Measurements from ENCODE around the gene PRKAG2.
"Not testable (repeated sequence)": the region's sequence is repeated elsewhere in the genome, so short reads cannot be mapped to it uniquely, and the experiment has no call there.

Gene PRKAG2

DNA sequence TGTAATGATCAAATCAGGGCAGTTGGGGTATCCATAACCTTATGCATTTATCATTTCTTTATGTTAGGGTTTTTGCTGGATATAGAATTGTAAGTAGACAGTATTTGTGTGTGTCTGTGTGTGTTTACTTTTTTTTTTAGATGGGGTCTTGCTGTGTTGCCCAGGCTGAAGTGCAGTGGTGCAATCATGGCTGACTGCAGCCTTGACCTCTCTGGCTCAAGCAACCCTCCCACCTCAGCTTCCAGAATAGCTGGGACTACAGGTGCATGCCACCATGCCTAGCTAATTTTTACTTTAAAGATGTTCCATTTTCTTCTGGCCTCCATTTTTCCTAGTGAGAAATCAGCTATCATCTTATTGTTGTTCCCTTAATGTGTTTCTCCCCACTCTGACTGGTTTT is 347.1 kb downstream of the PRKAG2 start:
- no peak for DNase-seq

DNA sequence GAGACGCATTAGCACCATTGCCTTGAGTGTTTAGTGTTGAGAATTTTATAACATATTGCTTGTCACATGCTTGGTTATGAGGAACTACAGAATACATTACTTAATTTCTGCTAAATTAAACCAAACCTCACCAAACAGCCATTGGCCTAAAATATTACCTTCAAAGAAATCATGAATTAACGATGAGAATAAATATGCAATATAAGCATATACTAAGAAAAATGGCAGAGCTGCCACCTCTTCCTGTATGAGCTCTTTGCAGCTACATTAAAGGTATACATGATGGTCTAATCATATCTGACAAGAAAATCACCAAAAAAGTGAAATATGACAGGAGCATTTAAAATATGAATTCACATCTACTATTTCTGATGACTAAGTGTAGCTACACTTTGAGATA is 352.1 kb downstream of the PRKAG2 start:
- no peak for DNase-seq

DNA sequence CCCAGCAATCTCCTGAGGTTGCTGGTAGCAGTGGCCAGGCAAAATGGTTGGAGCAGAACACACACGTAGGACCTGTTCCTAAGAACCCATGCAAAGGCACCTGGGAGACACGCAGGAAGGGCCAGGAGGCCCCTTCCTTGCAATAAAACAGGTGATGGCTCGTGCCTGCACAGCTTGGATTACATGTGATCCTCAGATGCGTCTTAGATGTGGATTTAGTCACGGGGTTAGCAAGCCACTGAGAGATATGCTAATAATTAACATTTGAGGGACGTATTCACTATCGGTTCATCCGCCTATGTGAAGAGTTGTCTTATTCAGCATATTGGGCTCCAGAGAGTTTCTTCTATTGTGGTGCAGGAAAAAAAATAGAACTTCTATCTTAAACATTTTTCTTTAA is 352.6 kb downstream of the PRKAG2 start:
- DNase-seq, result no peak

DNA sequence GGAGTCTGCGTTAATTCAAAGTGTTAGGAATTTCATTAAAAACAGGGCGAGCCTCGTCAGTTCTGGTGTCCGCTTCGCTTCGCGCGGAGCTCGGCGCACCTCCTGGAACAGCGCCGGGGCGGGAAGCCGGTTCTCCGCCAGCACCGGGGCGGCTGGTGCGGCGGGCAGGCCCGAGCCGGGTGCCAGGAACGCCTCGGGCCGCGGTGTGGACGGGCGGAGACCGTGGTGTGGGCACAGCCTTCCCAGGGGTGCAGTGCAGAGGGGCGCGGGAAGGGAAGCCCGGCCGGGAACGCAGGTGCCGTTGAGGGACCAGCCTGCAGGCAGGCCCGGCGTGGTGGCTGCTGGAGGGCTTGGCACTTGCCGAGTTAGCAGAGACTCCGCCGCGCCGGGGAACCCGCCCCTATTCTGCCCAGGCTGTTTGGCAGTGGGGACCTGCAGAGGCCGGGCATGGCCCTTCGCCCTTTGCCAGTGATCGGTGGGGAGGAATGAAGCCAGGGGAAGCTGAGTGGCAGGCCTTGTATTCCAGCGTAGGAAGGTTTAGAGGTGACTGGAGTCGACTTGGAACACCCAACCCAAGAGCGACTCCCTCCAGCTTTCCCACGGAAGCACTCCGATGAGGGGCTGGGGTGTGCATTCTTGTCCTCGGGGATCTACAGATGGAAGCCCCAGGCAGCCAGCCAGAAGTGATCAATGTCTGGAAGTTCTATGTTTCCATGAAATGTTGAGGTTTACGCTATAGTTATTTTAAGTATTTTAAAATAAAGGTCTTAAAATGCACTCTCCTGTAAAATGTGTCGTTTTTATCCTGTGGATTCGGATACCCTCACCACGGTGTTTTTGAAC is 356.3 kb downstream of the PRKAG2 start:
- DNase-seq, result peak; percentile 61

DNA sequence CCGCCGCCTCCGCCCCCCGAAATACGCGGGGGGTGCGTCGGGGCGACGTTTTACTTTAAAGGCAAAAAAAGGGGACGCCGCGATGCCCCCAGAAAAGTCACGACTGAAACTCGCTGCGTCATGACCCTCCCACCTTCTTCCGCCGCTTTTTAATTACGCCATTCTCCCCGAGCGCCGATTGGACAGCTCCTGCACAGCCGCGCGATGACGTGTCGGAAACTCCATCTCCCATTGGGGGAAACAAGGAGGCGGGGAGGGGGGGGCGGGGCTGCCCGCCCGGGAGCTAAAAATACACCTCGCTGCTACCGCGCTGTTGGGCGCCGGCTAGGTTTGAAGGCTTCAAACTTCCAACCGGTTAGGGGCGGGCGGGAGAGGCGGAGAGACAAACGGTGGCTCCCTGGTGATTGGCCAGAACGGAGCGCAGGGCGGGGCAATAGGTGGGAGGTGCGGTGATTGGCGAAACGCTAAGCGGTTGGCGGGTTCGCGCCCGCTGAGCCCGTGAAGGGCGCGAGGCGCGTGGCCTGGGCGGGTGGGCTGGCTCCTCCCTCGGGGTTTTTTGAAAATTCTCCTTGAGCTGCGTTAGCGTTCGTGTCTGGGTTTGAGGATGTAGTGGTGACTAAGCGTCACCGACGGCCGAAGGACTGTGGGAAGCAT is 357.0 kb downstream of the PRKAG2 start, which contains the start of gene RHEB:
RHEB (minus strand) TSS at position 131 of the 654 bp plus-strand sequence. CDS start 384 bp downstream, outside the sequence.
- peak; percentile 97 for DNase-seq

DNA sequence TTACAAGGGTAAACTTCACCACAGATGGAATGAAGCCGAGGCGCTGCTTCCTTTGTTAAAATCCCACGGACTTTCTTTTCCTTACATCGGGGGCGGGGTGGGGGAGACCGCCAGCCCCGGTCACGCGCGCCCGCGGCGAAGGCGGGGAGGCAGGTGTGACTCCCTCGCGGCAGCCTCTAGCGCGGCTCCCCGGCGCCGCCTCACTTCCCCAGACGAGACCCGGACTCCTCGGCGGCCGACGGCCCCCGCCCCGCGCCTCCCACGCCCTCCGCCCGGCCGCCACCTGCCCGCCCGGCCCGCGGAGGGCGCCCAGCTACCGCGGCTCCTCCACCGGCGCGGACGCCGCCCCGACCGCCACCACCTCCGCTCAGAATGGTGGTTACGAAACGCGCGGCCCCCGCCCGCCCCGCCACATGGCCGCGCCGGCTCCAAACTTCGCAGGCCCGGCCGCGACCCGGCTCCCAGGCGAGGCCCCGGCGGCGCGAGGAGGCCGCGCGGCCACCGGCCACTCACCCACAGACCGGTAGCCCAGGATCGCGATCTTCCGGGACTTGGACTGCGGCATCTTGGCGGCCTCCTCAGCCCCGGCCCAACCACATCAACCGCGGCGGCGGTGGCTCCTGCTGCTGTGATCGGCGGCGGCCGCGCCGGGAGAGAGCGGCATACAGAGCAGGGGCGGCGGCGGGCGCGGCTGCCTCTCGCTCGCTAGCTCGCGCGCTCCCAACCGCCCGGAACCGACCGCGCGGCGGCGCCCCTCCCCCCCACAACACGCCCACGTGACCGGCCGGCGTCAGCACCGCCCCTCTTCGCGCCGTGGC is 357.8 kb downstream of the PRKAG2 start:
- not testable (repeated sequence) for DNase-seq

DNA sequence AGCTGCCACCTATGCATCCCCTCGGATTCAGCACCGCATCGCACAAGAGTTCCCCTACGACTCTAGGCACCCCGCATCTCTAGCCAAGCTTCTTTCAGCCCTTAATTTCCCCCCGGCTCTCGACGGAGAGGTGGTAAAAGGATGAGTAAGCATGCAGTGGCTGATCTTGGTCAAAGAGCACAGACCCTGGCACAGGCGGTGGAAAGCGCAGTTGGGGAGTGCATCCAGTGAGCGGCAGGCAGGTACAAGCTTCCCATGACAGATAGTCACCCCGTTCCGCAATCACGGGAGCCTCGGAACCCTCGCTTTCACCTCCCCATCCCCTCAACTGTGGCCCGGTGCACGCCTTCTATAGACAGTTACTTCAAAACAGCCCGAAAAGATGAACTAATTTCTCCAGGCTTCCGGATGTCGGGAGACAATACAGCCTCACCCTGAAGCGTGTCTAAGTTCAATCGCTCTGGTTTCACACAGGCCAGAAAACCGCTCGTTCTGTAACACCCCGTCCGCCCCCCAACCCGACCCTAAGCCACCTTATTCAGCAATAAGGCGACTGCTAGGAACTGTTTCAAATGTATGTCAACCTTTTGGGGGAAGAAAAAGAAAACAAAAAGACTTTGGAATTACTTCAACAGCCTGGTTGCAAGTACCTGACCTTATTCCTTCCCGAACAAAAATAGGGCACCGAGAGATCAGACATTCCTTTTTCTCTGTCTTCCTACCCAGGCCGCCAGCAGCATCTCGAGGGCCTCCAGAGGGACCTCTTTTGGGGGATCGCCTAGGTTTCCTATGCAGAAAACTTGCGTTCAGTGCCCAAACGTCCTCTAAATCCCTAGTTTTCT is 358.6 kb downstream of the PRKAG2 start:
- DNase-seq, result no peak

DNA sequence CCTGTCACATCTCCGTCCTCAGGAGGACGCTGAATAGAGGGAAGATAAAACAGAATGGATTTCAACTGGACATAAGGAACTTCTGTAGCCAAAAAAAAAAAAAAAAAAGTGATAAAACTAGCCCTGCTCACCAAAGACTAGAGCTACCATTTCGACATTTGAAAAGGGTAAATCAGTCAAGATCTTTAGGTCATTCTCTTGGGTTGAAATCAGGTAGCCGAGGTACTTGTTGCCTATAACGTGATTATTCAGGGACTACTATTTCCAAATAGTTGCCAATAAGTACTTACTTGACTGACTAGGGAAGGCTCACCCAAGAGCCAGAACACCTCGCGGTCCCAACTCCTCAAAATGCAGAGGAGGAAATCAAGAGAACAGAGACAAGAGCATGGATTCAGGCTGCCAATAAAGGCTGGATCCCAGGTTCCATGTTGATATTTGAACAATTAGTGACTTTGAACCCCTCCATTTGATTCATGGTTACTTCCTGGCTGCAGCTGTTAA is 359.3 kb downstream of the PRKAG2 start:
- no peak for DNase-seq

DNA sequence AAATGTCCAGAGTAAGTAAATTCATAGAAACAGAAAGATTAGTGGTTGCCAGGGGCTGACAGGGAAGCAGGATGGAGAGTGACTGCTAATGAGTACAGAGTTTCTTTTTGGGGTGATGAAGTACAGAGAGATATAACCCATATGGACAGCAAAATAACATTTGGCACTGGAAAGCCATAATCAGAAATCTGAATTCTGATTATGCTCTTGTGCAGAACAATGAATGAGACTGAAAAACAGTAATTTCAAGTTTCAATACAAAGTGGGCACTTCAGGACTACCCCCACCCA is 361.7 kb downstream of the PRKAG2 start:
- DNase-seq, result no peak

DNA sequence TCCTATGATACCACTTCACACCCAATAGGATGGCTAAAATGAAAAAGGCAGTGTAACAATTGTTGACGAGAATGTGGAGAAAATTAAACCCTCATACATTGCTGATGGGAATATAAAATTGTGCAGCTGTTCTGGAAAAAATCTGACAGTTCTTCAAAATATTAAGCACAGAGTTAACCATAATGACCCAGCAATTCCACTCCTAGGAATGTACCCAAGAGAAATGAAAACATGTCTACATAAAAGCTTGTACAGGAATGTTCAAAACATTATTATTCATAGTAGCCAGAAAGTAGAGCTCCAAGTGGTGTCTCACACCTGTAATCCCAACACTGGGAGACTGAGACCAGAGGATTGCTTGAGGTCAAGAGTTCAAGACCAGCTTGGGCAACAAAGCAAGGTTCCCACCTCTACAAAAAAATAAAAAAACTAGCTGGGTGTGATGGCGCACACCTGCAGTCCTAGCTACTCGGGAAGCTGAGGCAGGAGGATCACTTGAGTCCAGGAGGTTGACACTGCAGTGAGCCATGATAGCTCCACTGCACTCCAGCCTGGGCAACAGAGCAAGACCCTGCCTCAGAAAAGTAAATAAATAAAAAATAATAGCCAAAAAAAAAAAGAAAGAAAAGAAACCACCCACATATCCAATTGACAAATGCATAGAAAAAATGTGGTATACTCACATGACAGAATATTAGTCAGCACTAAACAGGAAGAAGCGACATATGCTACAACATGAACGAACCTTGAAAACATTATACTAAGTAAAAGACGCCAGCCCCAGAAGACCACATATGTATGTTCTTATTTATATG is 362.2 kb downstream of the PRKAG2 start:
- DNase-seq, result no peak

DNA sequence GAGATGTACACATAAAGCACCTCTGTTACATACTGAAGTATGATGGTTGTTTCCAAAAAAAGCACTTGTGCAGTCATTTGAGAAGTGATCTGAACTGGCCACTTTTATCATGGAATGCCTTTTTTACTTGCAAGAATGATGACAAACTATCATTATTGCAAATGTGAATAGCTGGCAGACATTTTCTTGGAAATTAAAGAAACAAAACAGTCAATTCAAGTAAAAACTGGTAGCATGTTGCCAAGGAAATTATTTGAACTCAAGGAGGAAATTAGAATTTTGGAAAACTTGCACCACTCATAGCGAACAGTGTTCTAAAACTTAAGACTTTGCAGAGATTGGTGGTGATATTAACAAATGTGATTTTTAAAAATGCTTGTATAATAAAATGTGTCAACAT is 363.8 kb downstream of the PRKAG2 start:
- no peak for DNase-seq

DNA sequence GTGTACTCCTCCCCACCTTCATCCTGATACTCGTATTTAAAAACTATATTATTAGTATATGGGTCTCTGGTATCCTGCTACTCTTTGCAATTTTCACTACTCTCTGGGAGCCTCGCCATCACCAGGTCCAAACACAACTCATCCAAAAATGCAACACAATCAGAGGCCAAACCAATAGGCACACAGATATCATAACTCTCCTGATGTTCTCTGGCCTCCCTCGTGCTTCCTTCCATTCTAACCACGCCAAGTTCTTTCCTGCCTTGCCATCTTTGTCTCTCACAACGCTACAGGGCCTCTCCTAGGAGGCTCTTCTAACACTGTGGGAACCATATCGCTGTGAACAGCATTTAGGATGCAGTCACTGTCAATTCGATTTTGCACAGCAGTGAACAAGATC is 364.6 kb downstream of the PRKAG2 start:
- DNase-seq, result no peak

DNA sequence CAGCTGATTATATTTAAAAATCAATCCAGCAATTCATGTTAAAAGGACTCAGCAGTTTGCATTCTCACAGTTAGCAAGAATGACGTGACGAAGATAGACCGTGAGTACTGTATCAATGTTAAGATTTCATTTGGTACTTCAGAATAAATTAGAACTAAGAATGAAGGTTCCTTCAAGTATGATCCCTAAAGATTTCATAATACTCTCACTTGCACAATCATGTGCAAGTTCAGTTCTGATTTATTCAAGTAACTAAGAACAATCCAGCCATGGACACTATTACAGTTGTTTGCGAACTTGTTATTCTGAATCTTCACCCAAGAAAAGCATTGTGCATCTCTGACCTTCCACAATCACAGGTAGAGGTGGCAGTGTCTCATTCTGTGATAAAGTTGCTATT is 365.0 kb downstream of the PRKAG2 start:
- DNase-seq, result no peak

DNA sequence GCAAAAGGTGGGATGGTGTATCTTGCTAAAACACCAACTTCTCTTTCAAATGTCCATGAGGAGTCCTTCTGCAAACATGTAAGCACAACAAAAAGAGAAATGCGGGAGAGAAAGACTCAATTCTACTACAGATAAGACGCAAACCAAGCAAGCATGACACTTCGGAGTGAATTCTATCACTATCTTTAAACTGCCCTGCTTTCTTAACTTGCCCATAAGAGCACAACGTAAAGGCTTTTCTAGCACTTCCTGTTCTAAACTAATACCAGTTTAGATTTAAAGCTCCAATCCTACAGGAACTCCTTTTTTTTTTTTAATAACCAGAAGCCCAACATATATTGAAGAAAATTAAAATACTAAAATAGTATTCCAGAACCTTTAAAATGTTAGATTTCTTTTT is 365.6 kb downstream of the PRKAG2 start:
- no peak for DNase-seq

DNA sequence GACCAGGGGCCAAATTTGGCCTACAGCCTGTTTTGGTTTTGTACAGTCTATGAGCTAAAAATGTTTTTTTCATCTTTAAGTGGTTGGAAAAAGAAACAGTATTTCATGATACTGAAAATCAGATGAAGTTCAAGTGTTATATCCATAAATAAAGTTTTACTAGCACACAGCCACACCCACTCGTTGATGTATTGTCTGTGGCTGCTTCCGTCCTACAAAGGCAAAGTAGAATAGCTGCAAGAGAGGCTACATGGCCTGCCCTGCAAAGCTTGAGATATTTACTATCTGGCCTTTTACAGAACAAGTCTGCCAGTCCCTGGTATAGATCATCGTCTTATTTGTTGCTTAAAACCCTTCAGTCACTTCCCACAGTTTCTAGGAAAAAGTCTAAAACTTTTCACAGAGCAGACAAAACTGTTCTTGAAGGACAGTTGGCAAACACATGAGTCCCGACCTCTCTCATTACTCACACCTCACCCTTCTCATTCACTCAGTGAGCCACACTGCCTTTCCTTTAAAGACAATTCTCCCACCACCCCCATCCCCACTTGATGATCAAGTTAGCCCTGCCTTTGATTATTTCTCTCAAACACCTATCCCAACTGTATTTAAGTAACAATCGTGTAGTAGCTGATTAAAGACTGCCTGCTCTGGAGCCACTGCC is 367.1 kb downstream of the PRKAG2 start:
- DNase-seq, result no peak

DNA sequence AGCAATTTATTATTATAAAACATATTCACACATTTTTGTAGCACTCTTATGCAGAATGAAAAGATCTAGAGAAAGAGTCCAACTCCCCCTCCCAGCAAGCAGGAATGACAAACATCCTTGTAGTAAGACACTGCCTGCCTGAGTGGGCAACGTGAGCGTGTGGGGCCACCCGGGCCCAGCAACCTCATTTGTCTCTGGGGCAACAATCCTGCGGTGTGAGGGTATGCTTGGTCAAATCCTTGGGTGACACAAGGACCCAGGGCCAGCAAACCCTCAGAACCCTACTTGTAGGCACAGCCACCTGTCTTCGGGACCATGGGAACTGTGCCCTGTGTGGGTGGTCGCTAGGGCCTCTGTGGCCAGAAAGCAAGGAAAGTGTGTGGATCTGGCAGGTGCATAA is 367.9 kb downstream of the PRKAG2 start:
- no peak for DNase-seq

DNA sequence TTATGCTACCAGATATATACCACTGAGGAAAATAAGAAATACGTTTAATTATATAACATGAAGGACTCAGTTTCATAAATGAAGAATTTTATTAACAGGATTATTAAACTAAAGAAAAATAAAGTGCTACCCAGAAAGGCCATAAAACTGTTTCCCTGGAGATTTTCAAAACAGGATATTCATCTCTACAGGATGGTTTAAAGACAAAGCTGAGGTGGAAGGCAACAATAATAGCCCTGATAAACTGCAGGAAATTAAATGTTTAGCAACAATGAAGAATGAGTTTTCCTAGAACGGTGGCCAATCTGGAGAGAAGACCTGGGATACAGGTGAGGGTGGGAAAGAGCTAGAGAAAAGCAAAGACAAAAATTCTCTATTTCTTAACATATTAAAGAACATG is 369.1 kb downstream of the PRKAG2 start:
- no peak for DNase-seq

DNA sequence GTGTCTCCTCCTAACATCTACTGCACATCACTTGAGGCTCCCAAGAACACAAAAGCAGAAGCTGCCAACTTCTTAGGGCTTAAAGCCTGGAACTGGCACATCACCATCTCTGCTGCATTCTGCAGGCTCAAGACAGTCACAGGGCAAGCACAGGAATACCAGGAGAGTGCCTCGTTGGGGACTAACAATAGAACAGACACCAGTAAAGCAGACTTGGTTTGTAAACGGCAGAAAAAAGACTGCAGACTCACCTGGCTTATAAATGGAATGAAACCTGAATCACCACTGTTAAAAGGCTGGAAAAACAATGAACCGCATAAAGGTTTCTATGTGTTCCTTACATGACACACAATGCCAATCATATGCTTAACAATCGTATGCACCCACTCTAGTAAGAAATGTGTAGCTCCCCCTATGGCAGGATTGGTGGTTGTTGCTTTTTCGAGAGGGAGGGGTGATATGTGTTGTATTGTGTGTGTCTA is 370.0 kb downstream of the PRKAG2 start:
- no peak for DNase-seq

All from NCI-H748 treated with DMSO at 0.1 percent for 48 hours (cell line).